Breast epithelium (tissue), 4 donors: Measurements from ENCODE around the gene UBAP1L. TPM values are rescaled to one million over a fixed set of nuclear protein-coding genes. Genes with fewer than 3 reads are reported as not detected.

Experiments
- DNase-seq, 2 donors: peaks; one replicate each; pipeline ENCODE4 v3.0.0-alpha.2; 2019; ENCODE audit warnings: low spot score in 2 of 2
- H3K27ac ChIP-seq, 2 donors: fragments of 200-600 bp; sonication (generic) in 1 of 2; one replicate each; pipeline ENCODE4 v1.5.1; 2016 to 2019; ENCODE audit warnings: mild to moderate bottlenecking in 1 of 2
- H3K27me3 ChIP-seq, 2 donors: fragments of 200-600 bp; sonication (generic) in 1 of 2; one replicate each; pipeline versions ENCODE4 v1.5.1 to v1.6.0; 2017 to 2019; ENCODE audit warnings: control low read depth in 1 of 2, mild to moderate bottlenecking in 1 of 2
- H3K36me3 ChIP-seq: fragments of 200-600 bp; one replicate; pipeline ENCODE4 v1.5.1; 2019
- H3K4me1 ChIP-seq, 2 donors: fragments of 200-600 bp; sonication (generic); one replicate each; pipeline ENCODE4 v1.5.1; 2016 to 2019; ENCODE audit warnings: control low read depth in 1 of 2
- H3K4me3 ChIP-seq, 3 donors: fragments of 200-600 bp; sonication (generic); 1 replicate in 2 of 3; 2 replicates in 1 of 3; pipeline ENCODE4 v1.5.1; 2016 to 2019; ENCODE audit warnings: mild to moderate bottlenecking in 3 of 3, moderate library complexity in 2 of 3
- H3K9me3 ChIP-seq, 2 donors: fragments of 200-600 bp; sonication (generic) in 1 of 2; one replicate each; pipeline ENCODE4 v1.5.1; 2016 to 2019; ENCODE audit warnings: control low read depth in 1 of 2
- POLR2A ChIP-seq: fragments of 450-650 bp; IDR thresholded peaks from one replicate; pipeline ENCODE4 v1.6.1; 2016; ENCODE audit warnings: antibody characterized with exemption, mild to moderate bottlenecking, moderate library complexity
- POLR2AphosphoS5 ChIP-seq, 3 donors: sonication (generic); formaldehyde crosslinking; IDR thresholded peaks; one replicate each; pipeline ENCODE4 v1.6.1; 2017; ENCODE audit warnings: antibody characterized with exemption in 3 of 3
- intact Hi-C: fragments of 100-400 bp; cut with DNase I; formaldehyde crosslinking; loops from one replicate; pipeline ENCODE4 v1.15.1; 2023; ENCODE audit warnings: low total_unique reads
- total RNA-seq, 3 donors: library from RNA; depleted of rRNA; stranded (reverse); fragments of >200 nt; gene quantifications; one replicate each; pipeline ENCODE4 v1.1.0, GENCODE V29; 2016
- TF ChIP-seq, protein P1 (sequence below), 3 donors: fragments of 450-650 bp; IDR thresholded peaks; one replicate each; pipeline ENCODE4 v1.5.1; 2016 to 2017; ENCODE audit warnings: antibody characterized with exemption in 3 of 3, mild to moderate bottlenecking in 3 of 3, moderate library complexity in 3 of 3

Gene UBAP1L
- total RNA-seq, 3 donors from 2014 or later, result 3.7 to 10.0 (median 7.2) TPM

DNA sequence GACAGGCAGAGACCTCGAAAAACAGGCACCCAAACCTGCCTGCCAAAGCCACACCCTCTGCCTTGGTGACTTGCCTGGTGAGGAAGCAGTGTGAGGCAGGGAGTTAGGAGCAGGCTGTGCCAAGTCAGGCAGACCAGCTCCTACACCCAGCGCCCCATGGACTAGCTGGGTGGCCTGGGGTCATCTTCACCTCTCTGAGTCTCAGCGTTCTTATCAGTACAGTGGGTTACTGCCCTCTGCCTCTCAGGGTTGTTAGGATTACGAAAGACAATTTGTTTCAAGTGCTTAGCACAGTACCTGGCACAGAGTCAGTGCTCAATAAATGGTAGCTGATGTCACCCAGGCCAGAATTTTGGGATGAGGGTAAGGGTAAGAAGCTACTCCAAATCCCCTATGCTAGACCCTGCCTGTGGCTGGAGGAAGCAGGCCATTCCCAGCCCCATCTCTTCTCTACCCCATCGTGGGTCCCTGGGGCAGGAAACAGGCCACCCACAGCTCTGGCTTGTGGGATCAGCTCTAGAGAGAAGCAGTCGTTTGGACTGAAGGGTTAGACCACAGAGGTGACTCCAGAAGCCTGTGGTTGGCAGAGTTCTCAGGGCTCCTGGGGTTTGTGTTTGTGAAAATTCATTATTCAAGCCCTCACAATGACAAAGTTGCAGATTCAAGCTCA, 59.7 kb downstream of the UBAP1L start:
- Histone ChIP-seq H3K4me1 (no peaks in the 10 kb centered on the region), H3K36me3 (no peaks in the 10 kb centered on the region), H3K9me3 (no peaks in the 10 kb centered on the region), H3K27ac (peak overlapping the region; percentile 21 to 70), H3K4me3 (no peak overlapping the region), H3K27me3 (no peaks in the 10 kb centered on the region)
- TF ChIP-seq POLR2A, result no peak
- TF ChIP-seq POLR2AphosphoS5 (IDR thresholded peaks at IDR 0.05), result no peak
- TF ChIP-seq, protein P1, sequence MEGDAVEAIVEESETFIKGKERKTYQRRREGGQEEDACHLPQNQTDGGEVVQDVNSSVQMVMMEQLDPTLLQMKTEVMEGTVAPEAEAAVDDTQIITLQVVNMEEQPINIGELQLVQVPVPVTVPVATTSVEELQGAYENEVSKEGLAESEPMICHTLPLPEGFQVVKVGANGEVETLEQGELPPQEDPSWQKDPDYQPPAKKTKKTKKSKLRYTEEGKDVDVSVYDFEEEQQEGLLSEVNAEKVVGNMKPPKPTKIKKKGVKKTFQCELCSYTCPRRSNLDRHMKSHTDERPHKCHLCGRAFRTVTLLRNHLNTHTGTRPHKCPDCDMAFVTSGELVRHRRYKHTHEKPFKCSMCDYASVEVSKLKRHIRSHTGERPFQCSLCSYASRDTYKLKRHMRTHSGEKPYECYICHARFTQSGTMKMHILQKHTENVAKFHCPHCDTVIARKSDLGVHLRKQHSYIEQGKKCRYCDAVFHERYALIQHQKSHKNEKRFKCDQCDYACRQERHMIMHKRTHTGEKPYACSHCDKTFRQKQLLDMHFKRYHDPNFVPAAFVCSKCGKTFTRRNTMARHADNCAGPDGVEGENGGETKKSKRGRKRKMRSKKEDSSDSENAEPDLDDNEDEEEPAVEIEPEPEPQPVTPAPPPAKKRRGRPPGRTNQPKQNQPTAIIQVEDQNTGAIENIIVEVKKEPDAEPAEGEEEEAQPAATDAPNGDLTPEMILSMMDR (IDR thresholded peaks at IDR 0.05), result no peak
- DNase-seq, result no peak
- intact Hi-C loops, result no loop called here

DNA sequence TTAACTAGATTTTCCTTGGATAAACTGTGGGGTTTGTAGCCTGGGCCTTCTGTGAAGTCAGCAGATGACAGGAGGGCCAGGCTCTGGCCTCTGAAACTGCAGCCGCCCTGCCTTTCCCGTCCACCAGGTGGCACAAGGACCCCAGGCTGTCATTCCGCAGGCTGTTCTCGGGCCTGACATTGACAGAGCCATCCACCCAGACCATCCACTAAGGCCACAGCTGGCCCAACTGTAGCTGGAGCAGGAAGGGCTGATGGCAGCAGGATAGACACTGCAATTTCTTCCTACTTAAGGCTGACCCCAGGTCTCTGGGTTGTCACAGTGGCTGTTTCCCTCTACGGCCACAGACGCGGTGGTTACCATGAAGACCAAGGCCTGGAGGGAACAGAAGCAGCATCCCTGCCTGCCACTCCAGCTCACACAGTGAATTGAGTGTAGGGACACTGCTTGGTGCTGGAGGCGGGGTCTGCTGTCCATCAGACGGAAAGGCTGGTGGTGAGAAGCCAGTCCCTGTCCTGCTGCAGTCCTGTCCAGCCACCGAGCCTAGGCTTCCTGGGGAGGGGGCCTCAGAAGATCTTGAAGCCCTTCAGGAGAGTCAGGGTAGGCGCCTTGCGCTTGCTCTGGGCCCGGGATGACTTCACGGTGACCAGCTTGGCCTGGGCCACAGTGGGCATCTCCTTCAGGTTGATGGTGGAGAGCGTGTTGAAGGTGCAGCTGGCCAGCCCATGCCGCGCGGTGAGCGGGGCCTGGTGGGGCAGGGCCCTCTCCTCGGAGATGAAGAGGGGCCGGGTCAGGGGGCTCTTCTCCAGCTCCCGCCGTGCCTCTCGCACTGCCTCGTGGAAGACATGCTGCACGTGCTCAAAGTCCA, 60.4 kb downstream of the UBAP1L start:
- no peaks in the 10 kb centered on the region for H3K4me1 ChIP-seq
- TF ChIP-seq POLR2A, result no peak
- peak in 1 of 3 donors; percentile 28 for TF ChIP-seq POLR2AphosphoS5 (IDR thresholded peaks at IDR 0.05)
- TF ChIP-seq, protein P1 (IDR thresholded peaks at IDR 0.05), result peak; percentile 65 to 93 (median 83)

DNA sequence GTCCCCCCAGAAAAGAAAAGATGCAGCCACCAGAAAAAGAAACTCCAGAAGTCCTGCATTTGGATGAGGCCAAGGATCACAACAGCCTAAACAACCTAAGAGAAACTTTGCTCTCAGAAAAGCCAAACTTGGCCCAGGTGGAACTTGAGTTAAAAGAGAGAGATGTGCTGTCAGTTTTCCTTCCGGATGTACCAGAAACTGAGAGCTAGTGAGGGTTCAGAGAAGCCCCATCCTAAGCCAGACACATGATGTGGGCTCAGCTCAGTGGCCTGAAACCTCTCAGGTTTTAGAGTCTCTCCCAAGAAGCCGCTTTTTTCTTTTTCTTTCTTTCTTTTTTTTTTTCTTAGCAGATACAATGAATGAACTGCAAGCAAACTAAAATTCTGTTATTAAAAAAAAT, 62.0 kb downstream of the UBAP1L start:
- TF ChIP-seq POLR2A (no peak), POLR2AphosphoS5 (IDR thresholded peaks at IDR 0.05) (no peak)
- TF ChIP-seq, protein P1 (IDR thresholded peaks at IDR 0.05), result no peak
- Histone ChIP-seq H3K27me3 (no peaks in the 10 kb centered on the region), H3K27ac (no peak overlapping the region), H3K36me3 (no peaks in the 10 kb centered on the region), H3K4me1 (no peaks in the 10 kb centered on the region), H3K9me3 (no peaks in the 10 kb centered on the region), H3K4me3 (no peak overlapping the region)
- no peak for DNase-seq
- intact Hi-C loops, result no loop called here

More for the DNA sequence above, 60.4 kb downstream of the UBAP1L start:
- DNase-seq, result peak; percentile 52 to 79
- Histone ChIP-seq H3K27me3 (no peaks in the 10 kb centered on the region), H3K27ac (peak overlapping the region; percentile 21 to 70), H3K9me3 (no peaks in the 10 kb centered on the region), H3K4me3 (no peak overlapping the region), H3K36me3 (no peaks in the 10 kb centered on the region)
- intact Hi-C loops, result no loop called here

DNA sequence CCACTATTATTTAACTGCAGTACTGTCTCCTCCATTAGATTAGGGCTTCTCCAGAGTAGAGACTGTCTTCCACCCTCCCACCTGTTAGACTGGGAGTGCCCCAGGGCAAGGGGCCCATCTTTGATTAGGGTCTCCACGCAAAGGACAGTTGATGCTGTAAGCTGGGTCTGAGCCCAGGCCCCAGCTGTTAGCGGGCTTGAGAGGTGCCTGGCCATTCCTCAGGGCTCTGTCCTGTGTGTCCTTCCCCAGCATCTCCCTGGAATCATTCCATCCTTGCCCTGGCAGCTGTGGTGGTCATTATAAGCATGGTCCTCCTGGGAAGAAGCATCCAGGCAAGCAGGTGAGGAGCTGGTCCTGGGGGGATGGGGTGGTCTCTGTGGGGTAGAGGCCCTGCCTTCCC, 63.7 kb downstream of the UBAP1L start:
- no peak overlapping the region for H3K4me3 ChIP-seq
- no peaks in the 10 kb centered on the region for H3K36me3 ChIP-seq
- no peaks in the 10 kb centered on the region for H3K4me1 ChIP-seq
- intact Hi-C loops, result no loop called here
- H3K9me3 ChIP-seq, result no peaks in the 10 kb centered on the region
- no peaks in the 10 kb centered on the region for H3K27me3 ChIP-seq
- no peak for DNase-seq
- TF ChIP-seq POLR2AphosphoS5 (IDR thresholded peaks at IDR 0.05), result no peak
- no peak for TF ChIP-seq POLR2A
- TF ChIP-seq, protein P1 (IDR thresholded peaks at IDR 0.05), result no peak
- no peak overlapping the region for H3K27ac ChIP-seq

DNA sequence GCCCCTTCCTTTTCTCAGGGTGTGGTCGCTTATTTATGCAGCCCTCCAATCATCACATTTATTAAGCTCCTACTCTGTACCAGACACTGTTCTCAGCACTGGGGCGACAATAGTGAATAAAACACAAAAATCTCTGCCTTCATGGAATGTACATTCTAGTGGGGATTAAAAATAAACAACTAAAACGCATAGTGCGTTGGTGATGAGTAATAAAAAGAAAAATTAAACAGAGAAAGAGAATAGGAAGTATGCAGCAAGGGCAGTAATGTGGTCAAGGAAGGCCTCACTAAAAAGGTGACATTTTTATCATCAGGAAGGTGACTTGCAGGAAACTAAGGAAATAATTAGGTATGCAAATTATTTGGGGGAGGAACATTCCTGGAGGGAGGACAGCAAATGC, 64.7 kb downstream of the UBAP1L start:
- H3K27ac ChIP-seq, result no peak overlapping the region
- H3K9me3 ChIP-seq, result no peaks in the 10 kb centered on the region
- DNase-seq, result no peak
- no peaks in the 10 kb centered on the region for H3K36me3 ChIP-seq
- no peaks in the 10 kb centered on the region for H3K27me3 ChIP-seq
- no peak for TF ChIP-seq POLR2AphosphoS5 (IDR thresholded peaks at IDR 0.05)
- TF ChIP-seq, protein P1 (IDR thresholded peaks at IDR 0.05), result no peak
- TF ChIP-seq POLR2A, result no peak
- no peaks in the 10 kb centered on the region for H3K4me1 ChIP-seq
- intact Hi-C loops, result no loop called here
- no peak overlapping the region for H3K4me3 ChIP-seq
